T-helper 2 cell treated with Interferon-gamma antibody and Interleukin-4, amounts not matched to agents 100 ng/mL and 5 ng/mL, for 36 hours (primary cell): Measurements from ENCODE around the gene PTPRN2. TPM values are rescaled to one million over a fixed set of nuclear protein-coding genes. Genes with fewer than 3 reads are reported as not detected.
"Not testable (repeated sequence)": the region's sequence is repeated elsewhere in the genome, so short reads cannot be mapped to it uniquely, and the experiment has no call there.

Experiments
- intact Hi-C: fragments of 100-400 bp; cut with micrococcal nuclease; formaldehyde crosslinking; loops from one replicate; pipeline ENCODE4 v1.15.1; 2023
- total RNA-seq: library from RNA; stranded (reverse); gene quantifications from 2 replicates; pipeline ENCODE4 v1.2.3, GENCODE V29; 2022

The PTPRN2 gene
- total RNA-seq, 1 donor from 2014 or later: 5.1 TPM

GRCh38 chr7:158445421-158446175 lies 142.0 kb downstream of the PTPRN2 start:
- intact Hi-C loops: no loop called here

DNA sequence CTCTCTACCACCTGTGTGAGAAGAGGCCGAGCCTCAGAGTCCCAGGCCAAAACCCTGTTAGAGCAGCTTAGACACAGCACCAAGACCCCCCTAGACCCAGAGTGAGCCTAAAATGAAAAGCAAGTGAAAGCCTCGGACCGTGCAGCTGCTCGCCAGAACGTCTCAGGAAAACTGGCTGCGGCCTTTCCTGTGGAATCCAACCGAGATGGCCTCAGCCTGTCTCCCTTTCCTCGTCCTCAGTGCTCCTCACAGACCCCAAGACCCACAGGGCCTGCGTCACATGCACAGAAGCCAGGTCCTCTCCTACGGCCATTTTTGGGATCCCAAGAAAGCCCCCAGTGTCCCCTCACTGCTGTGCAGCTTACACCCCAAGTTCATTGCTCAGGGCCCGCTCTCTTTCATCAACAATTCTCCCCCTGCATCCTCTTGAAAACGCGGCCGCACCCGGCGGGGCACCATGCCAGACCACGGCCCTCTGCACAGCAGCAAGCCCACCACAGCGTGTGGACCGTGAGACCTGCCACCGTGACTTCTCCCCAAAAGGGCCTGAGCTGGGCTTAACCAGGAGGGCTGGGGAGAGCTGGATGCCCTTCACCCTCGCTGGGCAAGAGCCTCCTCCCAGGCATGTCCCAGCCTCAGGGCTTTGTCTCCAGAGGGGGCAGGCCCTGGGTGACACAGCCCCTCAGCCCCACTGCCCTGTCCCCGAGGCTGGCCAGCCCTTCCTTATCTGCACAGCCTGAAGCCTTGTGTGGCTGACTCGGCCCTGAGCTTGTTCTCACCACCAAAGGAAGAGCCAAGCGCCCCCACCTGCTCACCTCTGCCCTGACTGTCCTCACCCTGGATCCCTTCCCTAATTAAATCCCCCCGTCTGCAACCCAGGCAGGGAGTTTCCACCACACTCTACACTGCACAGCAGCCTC lies 142.9 kb downstream of the PTPRN2 start:
- intact Hi-C loops: no loop called here

GRCh38 chr7:158443688-158444483 lies 143.7 kb downstream of the PTPRN2 start:
- intact Hi-C loops: no loop called here

- intact Hi-C loops: no loop called here
Measured at GRCh38 chr7:158443014-158443687, 144.5 kb downstream of the PTPRN2 start.

DNA sequence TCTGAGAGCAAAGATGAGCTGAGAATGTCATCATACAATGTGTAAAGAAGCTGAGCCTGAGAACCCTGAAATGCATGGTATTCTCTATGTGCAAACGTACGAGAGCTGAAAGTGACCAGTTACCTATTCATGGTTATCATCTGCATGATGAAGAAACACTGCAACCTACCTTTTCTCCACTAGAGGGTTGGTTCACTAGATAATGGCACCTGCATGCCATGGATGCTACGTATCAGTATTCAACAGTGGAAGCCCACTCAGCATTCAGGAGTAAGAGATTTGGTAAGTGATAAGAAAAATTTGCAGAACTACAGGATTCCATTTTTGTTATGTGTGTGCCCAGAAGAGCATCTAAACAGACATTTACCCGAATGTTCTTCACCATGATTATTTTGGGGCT lies 145.4 kb downstream of the PTPRN2 start:
- intact Hi-C loops: no loop called here

DNA sequence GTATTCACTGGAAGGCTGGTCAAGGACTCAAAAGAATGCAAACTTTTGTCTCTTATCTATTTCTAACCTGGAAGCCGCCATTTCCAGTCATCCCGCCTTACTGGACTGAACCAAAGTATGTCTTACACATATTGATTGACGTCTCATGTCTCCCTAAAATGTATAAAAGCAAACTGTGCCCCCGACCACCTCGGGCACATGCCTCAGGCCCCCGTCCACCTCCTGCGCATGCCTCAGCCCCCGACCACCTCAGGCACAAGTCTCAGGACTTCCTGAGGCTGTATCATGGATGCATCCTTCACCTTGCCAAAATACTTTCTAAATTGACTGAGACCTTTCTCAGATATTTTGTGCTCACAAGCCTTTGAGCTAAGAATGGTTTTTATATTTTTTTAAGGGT lies 148.6 kb downstream of the PTPRN2 start:
- intact Hi-C loops: no loop called here

DNA sequence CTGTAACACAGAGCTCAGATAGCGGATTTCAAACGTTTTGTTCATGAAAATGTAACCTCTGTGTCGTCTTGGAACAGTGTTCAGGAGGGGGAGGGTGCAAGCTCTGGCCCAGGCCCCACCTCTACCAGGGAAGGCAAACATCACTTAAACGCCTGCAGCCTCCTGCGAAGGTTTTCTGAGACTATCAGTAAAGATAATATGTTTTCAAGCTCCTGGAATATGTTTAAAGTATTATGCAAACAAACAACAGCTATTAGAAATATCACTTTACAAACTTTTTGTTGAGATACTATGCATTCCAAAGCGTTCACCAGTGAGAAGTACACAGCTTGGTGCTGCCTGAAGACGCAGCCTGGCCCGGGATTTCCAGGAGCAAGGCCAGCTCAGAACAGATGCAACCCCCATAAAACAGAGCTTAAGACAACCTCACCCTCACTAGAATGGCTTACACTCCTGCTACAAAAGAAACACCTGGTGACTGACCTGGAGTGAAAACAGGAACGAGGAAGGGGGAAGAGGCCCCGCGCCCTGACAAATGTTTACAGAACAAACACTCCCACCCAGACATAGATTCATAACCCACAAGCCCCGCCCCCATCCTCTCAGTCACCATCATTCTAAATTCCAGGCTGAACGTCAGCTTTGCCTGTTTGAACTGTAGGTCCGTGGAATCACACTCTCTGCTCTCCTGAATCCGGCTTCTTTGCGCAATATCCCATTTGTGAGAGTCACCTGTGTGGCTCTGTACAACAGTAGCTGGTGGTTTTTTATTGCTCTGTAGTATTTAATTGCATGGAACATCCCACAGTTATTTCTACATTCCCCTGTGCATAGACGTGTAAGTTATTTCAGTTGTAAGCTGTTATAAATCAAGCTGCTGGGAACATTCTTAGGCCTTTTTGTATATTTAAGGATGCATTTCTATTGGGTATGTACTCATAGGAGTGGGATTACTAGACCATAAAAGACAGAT lies 155.0 kb downstream of the PTPRN2 start:
- intact Hi-C loops: no loop called here

- intact Hi-C loops: no loop called here
Measured at GRCh38 chr7:158431941-158432347, 155.7 kb downstream of the PTPRN2 start.

GRCh38 chr7:158431055-158431940 lies 156.3 kb downstream of the PTPRN2 start:
- intact Hi-C loops: no loop called here

- intact Hi-C loops: no loop called here
Measured at GRCh38 chr7:158430308-158431034, 157.2 kb downstream of the PTPRN2 start.

DNA sequence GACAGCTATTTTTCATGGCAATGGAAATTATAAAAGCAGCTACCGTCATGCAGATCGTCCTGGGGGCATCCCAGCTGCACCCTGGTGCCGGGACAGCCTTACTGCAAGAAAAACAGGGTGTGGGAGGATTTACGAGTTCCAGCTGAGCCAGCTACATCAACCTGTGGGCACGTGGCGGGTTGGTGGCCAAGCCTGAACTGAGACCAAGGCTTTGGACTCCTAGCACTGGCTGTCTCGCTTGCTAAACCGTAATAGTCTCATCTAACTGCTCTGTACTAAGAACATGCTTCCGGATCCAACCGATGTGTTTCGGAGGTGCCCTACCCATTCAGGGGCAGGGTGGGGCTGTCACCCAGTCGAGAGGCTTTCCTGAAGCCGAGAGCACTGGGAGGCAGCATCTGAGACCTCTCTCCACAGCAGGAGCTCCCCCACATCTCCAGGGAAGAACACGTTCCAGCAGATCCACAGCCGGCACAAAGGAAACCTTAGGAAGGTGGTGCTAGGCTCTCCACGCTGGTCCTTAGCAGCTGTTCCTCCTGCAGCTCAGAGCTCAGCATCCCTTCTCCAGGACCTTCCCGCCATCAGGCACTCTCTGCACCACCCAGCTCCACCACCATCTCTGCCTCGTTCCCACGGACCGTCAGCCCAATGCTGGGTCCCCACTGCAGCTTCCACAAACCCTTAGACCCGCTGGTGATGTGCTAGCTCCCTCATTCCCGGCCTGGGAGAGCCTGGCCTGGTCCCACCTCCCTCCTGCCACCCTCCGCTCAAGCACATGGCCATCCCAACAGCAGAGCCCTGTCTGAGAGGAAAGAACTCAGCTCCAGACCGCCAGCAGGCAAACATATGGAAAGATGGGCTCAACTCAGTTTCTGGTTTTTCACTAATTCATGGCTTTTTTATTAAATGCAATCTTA lies 158.5 kb downstream of the PTPRN2 start:
- intact Hi-C loops: no loop called here

DNA sequence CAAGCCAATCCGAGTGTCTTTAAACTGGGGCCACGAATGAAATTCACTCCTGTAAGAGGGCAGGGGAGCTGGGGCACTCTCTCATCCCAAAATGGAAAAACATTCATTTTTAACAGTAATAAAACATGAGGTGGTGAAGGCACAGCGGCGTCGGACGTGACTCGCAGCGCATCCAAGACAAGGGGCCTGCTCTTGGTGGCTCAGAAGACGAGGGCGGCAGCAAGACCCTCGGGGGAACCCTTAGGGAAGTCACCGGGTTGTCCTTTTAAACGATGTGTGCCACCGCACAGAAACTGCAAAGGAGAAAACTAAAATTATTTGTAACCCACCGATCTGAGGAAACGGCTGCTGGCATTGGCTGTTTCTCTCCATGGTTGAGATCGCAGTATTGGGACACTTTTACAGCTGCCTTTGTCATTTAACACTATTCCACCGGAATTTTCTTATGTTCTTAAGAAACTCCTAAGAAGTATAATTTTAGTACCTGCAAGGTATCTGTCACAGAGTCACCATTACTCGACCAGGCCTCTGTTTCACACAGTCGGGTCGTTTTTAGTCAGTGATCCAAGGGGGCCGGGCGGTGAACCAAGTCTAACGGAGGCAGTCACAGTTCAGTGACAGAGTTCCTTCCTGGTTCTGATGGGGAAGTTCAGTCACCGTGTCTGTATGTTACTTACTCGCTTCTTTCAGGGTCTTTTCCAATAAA lies 159.3 kb downstream of the PTPRN2 start:
- intact Hi-C loops: no loop called here

GRCh38 chr7:158425676-158426075 lies 161.9 kb downstream of the PTPRN2 start:
- intact Hi-C loops: not testable (repeated sequence)

- intact Hi-C loops: no loop called here
Measured at GRCh38 chr7:158424531-158424930, 163.1 kb downstream of the PTPRN2 start.

DNA sequence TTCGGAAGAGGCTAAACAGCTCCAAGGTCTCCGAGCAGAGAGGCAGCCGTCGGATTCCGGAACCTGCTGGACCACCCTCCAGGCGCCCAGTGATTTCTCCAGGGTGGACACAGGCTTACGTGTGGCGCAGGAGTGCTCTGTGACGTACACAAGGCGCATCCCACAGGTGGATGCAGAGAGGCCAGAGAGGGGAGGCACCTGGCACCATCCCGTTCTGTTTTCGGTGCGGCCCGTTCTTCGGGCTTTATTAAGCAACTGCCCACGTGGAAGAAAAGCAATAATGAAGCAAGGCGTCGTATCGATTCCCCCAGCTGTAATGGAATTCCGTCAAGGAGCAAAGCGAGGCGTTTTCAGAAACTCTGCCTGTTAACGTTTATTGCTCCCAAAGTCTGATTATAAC lies 163.6 kb downstream of the PTPRN2 start:
- intact Hi-C loops: no loop called here

- intact Hi-C loops: no loop called here
Measured at GRCh38 chr7:158422887-158423560, 164.6 kb downstream of the PTPRN2 start.
